ENCODE data around the gene ZC3HAV1.
"Not testable (repeated sequence)": the region's sequence is repeated elsewhere in the genome, so short reads cannot be mapped to it uniquely, and the experiment has no call there.

Gene ZC3HAV1

GRCh38 chr7:139109188-139109982 lies at the start of gene ZC3HAV1:
TSS of gene ZC3HAV1 (minus strand) at chr7:139109720. CDS start at chr7:139109331, 389 bp downstream.
- DNase-seq (ENCODE audit: low read depth in 2 of 2, low spot score in 1 of 2) = peak; percentile 65 to 81

- DNase-seq (ENCODE audit: low read depth in 2 of 2, low spot score in 1 of 2) = no peak
Observed at GRCh38 chr7:139153832-139154231, 44.3 kb upstream of the ZC3HAV1 start.

GRCh38 chr7:139152149-139152548 lies 42.6 kb upstream of the ZC3HAV1 start:
- DNase-seq (ENCODE audit: low read depth in 2 of 2, low spot score in 1 of 2) = no peak

- no peak for DNase-seq (ENCODE audit: low read depth in 2 of 2, low spot score in 1 of 2)
Observed at GRCh38 chr7:139139150-139139549, 29.6 kb upstream of the ZC3HAV1 start.

DNA sequence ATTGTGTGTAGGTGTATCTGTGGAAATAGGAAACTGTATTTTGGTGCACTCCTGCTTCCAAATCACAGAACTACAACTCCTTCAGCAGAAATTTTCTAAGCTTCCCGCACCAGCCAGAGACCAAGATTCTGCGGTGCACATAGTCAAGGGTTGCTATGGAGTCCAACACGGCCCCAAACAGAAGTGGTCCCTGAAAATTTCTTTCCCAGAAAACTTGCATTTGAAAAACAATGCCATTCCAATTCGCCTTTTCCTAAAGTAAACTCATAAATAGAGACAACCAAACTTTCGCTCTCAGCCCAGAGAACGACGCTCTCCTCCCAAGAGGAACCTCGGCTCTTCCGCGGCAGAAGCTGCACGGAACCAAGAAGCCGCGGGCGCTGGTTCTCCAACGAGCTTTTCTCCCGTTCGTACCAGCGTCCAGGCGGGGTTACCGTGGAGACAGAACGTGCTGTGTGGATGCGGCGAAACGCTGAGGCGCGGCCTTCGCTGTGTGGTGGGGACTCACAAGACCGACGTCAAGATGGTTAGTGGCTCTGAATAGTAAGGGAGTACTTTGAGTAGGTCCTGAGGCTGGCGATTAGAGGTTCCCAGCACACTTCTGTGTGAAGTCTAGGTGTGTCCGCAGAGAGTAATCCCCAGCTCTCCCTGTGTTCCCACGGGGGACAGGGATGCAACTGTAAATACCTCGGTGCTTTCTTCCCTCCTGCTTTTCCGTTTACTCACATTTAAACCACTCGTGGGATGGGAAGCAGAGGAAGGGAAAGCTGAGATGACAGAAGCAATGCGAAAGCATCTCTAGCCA lies 24.0 kb upstream of the ZC3HAV1 start:
- peak; percentile 73 to 75 for DNase-seq (ENCODE audit: low read depth in 2 of 2, low spot score in 1 of 2)

DNA sequence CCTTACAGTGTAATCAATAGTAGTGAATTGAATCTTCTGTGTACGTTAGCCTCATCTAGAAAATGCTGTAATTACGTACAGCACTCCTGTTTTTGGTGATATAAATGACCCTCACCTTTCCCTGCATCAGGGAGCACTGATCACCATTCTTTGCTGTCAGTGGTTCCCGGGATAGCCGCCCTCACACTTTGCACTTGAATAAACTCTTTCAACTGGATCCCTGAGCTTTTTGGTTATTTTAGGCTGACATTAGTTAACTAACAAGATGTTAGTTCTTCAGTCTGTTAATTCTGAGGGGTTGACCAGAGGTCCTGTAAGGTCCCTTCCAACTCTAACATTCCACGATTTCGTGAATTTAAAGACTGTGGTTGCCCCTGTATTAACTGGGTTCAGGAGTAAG lies 23.4 kb upstream of the ZC3HAV1 start:
- no peak for DNase-seq (ENCODE audit: low read depth in 2 of 2, low spot score in 1 of 2)

DNA sequence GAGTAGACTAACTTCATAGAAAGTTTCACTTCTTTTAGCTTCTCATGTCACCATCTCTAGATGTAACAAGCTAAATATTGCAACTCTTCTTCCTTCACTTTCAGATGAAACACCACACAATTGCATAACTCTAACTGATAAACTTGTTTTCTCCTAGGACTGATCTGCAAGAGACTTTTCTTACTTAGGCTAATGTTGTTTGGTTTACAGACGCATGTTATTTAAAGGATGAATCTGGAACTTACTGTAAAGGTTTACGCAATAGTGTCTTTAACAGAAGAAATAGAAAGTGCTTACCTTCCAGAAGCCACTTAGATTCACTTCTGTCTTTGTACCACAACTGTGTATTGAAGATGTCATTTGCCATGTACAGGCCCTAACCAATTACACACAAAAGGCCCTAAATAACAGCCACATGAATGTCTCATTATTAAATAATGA lies 22.1 kb upstream of the ZC3HAV1 start:
- no peak for DNase-seq (ENCODE audit: low read depth in 2 of 2, low spot score in 1 of 2)

GRCh38 chr7:139129814-139130213 lies 20.3 kb upstream of the ZC3HAV1 start:
- DNase-seq (ENCODE audit: low read depth in 2 of 2, low spot score in 1 of 2) = not testable (repeated sequence)

DNA sequence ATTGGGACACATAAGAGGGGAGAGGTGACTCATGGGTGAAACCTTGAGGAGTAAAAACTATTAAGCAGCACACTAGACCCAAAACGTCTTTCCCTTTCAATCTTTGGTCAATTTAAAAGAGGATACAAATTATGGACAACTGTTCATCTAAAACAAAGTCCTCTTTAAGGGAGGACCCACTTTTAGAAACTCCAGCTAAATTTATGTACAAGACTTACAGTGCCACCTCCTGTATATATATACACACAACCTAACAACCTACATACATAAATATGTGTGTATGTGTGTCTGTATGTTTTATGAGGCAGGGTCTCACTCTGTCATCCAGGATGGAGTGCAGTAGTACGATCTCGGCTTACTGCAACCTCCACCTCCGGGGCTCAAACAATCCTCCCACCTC lies 18.1 kb upstream of the ZC3HAV1 start:
- no peak for DNase-seq (ENCODE audit: low read depth in 2 of 2, low spot score in 1 of 2)

GRCh38 chr7:139125657-139126056 lies 16.1 kb upstream of the ZC3HAV1 start:
- no peak for DNase-seq (ENCODE audit: low read depth in 2 of 2, low spot score in 1 of 2)

DNA sequence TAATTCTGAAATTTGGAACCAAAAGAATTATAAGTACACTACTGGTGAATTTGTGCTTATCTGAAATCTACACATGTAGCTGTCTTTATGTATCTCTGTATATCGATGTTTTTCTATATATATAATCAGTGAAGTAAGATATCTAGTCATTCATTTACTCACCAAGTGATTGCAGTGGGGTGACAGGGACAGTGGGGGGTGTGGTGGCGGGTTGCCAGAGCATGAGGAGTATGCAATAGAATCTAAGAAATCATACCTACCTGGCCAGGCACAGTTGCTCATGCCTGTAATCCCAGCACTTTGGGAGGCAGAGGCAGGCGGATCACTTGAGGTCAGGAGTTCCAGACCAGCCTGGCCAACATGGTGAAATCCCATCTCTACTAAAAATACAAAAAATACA lies 15.5 kb upstream of the ZC3HAV1 start:
- not testable (repeated sequence) for DNase-seq (ENCODE audit: low read depth in 2 of 2, low spot score in 1 of 2)

GRCh38 chr7:139124084-139124914 lies 14.8 kb upstream of the ZC3HAV1 start:
- no peak for DNase-seq (ENCODE audit: low read depth in 2 of 2, low spot score in 1 of 2)

DNA sequence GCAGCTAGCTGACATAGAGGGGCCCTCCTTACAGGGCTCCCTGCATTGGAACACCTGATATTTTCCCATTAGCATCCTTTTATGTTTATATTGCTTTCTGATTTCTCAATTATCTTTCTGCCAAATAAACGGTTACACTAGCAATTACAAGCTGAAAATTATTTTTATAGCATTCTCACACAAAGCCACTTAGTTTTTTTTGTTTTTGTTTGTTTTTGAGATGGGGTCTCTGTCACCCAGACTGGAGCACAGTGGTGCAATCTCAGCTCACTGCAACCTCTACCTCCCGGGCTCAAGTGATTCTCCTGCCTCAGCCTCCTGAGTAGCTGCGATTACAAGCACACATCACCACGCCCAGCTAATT lies 9.9 kb upstream of the ZC3HAV1 start:
- DNase-seq (ENCODE audit: low read depth in 2 of 2, low spot score in 1 of 2) = no peak

GRCh38 chr7:139118805-139119485 lies 9.4 kb upstream of the ZC3HAV1 start:
- no peak for DNase-seq (ENCODE audit: low read depth in 2 of 2, low spot score in 1 of 2)

DNA sequence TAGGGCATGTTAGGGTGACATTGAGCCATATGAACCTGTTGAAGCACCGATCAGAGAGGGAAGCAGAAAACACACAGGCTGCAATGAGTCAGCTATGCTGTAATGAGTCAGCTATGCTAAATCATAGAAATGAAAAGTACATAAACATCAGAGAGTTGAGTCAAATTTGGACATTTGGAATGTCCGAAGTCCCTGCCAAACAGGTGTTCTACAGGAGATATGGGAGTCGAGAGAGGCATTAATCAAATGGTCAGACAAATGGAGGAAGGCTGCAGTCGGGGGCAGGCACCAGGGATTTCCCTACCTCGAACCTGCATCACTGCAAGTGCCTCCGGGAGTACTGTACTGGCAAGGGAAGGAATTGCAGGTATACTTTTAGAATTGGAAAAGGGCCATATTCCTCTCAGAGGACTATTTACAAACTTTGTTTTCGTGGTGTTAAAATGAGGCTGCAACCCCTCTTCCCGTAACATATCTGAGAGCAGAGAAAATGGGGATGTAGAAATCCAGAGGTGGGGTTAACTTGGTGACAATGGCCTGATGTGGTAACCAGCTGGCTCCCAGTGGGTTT lies 8.8 kb upstream of the ZC3HAV1 start:
- no peak for DNase-seq (ENCODE audit: low read depth in 2 of 2, low spot score in 1 of 2)

GRCh38 chr7:139117599-139118233 lies 8.2 kb upstream of the ZC3HAV1 start:
- no peak for DNase-seq (ENCODE audit: low read depth in 2 of 2, low spot score in 1 of 2)

GRCh38 chr7:139116999-139117398 lies 7.5 kb upstream of the ZC3HAV1 start:
- no peak for DNase-seq (ENCODE audit: low read depth in 2 of 2, low spot score in 1 of 2)

DNA sequence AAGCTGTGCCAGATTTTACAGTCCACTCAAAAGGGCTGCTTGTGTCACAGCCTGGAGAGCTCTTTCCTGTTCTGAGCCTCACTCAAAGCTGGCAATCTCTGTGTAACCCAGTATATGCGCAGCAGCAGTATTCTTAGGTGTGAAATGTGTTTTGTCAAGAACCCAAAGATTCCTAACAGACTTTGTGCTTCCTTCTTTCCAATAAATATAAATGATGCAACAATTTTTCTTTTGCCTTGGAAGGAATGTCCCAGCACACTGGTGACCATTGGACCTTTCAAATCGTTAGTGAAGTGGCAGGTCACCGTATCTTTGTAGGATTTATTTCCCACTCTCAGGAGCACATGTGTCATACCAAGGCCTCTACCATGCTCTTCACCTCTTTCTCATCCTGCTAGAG lies 5.6 kb upstream of the ZC3HAV1 start:
- DNase-seq (ENCODE audit: low read depth in 2 of 2, low spot score in 1 of 2) = no peak

DNA sequence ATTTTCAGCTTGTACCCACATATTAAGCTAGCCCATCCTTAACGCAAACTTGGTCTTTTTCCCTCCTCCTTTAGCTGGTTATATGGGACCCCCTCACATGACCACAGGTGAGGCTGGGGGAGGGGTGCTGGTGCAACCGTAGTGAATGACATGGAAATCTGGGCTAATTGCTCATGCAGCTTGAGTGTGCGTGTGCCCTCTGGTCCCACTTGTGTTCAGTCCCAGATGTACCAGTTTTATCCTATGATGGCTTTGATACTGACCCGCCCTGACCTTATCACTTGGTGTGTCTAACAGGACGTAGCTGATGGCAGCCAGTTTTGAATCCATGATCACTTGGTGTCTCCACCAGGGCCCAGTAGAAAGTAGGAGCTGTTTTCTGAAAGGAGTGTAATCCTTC lies 5.1 kb upstream of the ZC3HAV1 start:
- DNase-seq (ENCODE audit: low read depth in 2 of 2, low spot score in 1 of 2) = no peak

- no peak for DNase-seq (ENCODE audit: low read depth in 2 of 2, low spot score in 1 of 2)
Observed at GRCh38 chr7:139114018-139114417, 4.5 kb upstream of the ZC3HAV1 start.

Measured in stimulated activated CD8-positive, alpha-beta memory T cell treated with anti-CD3 and anti-CD28 coated beads, Interleukin-4, amount 100 ng/mL, for 1 hour (primary cell).